CD8-positive, alpha-beta memory T cell (primary cell): ENCODE data around the gene SNAPIN. TPM values are rescaled to one million over a fixed set of nuclear protein-coding genes. Genes with fewer than 3 reads are reported as not detected.

Source experiments
- CTCF ChIA-PET: fragments of 350-600 bp; sonication (Branson Sonifier 250); formaldehyde crosslinking; loops from one replicate; lab custom pipeline; 2021; ENCODE audit warnings: antibody characterized with exemption; lab: Charles Lee
- POLR2A ChIA-PET: fragments of 350-600 bp; sonication (Branson Sonifier 250); formaldehyde crosslinking; loops from one replicate; lab custom pipeline; 2021; ENCODE audit warnings: antibody characterized with exemption; lab: Charles Lee
- DNase-seq, 5 donors: peaks; one replicate each; pipeline versions ENCODE4 v3.0.0 to v3.0.0-alpha.2; 2020 to 2022; ENCODE audit warnings: mixed read lengths in 1 of 5
- H3K27ac ChIP-seq: one replicate; pipeline ENCODE4 v1.7.0; 2013; ENCODE audit warnings: low read depth, mild to moderate bottlenecking, low read length, moderate library complexity
- H3K27me3 ChIP-seq: 2 replicates; pipeline ENCODE4 v1.7.0; 2013; ENCODE audit warnings: low read length, mild to moderate bottlenecking; ENCODE audit not compliant: insufficient read depth, poor library complexity, severe bottlenecking
- H3K36me3 ChIP-seq: 2 replicates; pipeline ENCODE4 v1.7.0; 2013; ENCODE audit warnings: mild to moderate bottlenecking, low read length, moderate library complexity; ENCODE audit not compliant: insufficient read depth
- H3K4me1 ChIP-seq: 2 replicates; pipeline ENCODE4 v1.7.0; 2013; ENCODE audit warnings: mild to moderate bottlenecking, low read length, moderate library complexity; ENCODE audit not compliant: insufficient read depth
- H3K4me3 ChIP-seq: 2 replicates; pipeline ENCODE4 v1.7.0; 2013; ENCODE audit warnings: mild to moderate bottlenecking, low read length
- H3K9me3 ChIP-seq: 2 replicates; pipeline ENCODE4 v1.7.0; 2013; ENCODE audit warnings: mild to moderate bottlenecking, low read length
- H3K27ac Mint-ChIP-seq, 8 donors: one replicate each; pipeline ENCODE4 v1.8.0; 2020 to 2021; ENCODE audit warnings: mixed read lengths in 8 of 8, mild to moderate bottlenecking in 6 of 8, inconsistent platforms in 3 of 8, moderate library complexity in 3 of 8
- H3K27me3 Mint-ChIP-seq, 2 donors: one replicate each; pipeline ENCODE4 v1.8.0; 2020 to 2021; ENCODE audit warnings: mixed read lengths in 2 of 2, mild to moderate bottlenecking in 1 of 2, moderate library complexity in 1 of 2
- H3K36me3 Mint-ChIP-seq, 3 donors: one replicate each; pipeline ENCODE4 v1.8.0; 2020 to 2021; ENCODE audit warnings: mixed read lengths in 3 of 3, inconsistent platforms in 1 of 3, mild to moderate bottlenecking in 1 of 3
- H3K4me1 Mint-ChIP-seq, 3 donors: one replicate each; pipeline ENCODE4 v1.8.0; 2020 to 2021; ENCODE audit warnings: mixed read lengths in 3 of 3, inconsistent platforms in 1 of 3, mild to moderate bottlenecking in 1 of 3
- H3K4me3 Mint-ChIP-seq, 7 donors: one replicate each; pipeline ENCODE4 v1.8.0; 2020 to 2021; ENCODE audit warnings: mixed read lengths in 7 of 7, mild to moderate bottlenecking in 6 of 7, moderate library complexity in 4 of 7, inconsistent platforms in 2 of 7
- H3K9me3 Mint-ChIP-seq, 5 donors: one replicate each; pipeline ENCODE4 v1.8.0; 2020 to 2022; ENCODE audit warnings: mixed read lengths in 5 of 5, mild to moderate bottlenecking in 3 of 5, moderate library complexity in 2 of 5, inconsistent platforms in 1 of 5
- polyA plus RNA-seq: library from polyadenylated mRNA; unstranded; fragments of 300-500 nt; fragmentation: Illumina TruSeq; gene quantifications from one replicate; pipeline ENCODE4 v1.2.3, GENCODE V29; 2021
- total RNA-seq, 2 experiments: library from RNA; stranded (reverse); gene quantifications; one replicate each; pipeline ENCODE4 v1.2.3, GENCODE V29; 2021

Gene SNAPIN
- total and polyA plus RNA-seq, 3 experiments from 2014 or later, result 36.7 to 87.7 (median 39.0) TPM

DNA sequence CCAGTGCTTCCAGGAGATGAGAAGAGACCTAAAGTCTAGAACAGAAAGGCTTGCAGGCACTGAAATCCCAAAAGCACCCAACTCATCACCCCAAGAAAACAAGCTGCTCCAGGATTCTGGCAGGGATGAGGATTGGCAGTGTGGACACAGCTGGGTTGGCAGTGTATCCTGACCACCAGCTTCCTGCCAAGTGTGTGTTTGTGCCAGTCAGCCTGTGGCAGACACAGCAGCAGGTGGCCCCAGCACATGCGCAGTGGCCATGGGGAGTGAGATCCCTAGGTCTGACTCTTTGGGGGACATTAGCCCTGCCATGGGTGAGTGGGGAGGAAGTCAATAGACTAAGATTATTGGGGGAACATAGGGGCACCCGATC lies 8.7 kb upstream of the SNAPIN start:
- Mint-ChIP-seq H3K27me3 (peaks cover 0 to 2% of the 10 kb centered on the region in 2 donors), H3K9me3 (no peaks in the 10 kb centered on the region), H3K4me3 (peak overlapping the region in 2 of 7 donors; percentile 51 to 69), H3K4me1 (peaks cover 37 to 46% (median 46%) of the 10 kb centered on the region in 3 donors), H3K36me3 (peaks cover 4 to 27% (median 6%) of the 10 kb centered on the region in 3 donors), H3K27ac (peak overlapping the region; percentile 4 to 96 (median 87))
- CTCF ChIA-PET, result interaction anchor here (1.0 kb wide), 1 partner anchor 117 kb away, joined by 3 read pairs; no protein-coding TSS in a partner anchor
- H3K9me3 ChIP-seq, result no peaks in the 10 kb centered on the region
- no peak overlapping the region for H3K27ac ChIP-seq
- H3K4me3 ChIP-seq, result peak overlapping the region; percentile 1
- no peaks in the 10 kb centered on the region for H3K27me3 ChIP-seq
- peaks cover 12% of the 10 kb centered on the region for H3K36me3 ChIP-seq
- POLR2A ChIA-PET, result no interaction called here
- no peak for DNase-seq
- H3K4me1 ChIP-seq, result peaks cover 25% of the 10 kb centered on the region

DNA sequence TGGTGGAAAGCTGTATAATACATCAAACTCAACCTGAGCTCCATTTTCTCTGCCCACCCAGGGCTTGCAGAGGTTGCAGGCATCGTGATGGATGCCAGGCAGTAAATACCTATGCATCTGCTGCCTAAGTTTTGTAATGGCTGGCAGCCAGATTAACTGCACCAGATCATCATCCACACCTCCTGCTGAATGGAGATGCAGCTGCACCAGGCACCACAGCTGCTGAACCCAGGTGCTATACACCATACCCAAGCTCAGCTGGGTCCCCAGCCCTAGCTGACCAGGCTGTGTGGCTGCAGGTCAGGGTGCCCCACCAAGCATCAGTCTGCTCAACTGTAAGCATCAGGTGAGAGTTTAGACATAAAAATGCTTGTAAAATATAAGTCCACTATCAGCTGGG lies 6.7 kb upstream of the SNAPIN start:
- Histone ChIP-seq H3K4me1 (peaks cover 25% of the 10 kb centered on the region), H3K4me3 (no peak overlapping the region), H3K27me3 (no peaks in the 10 kb centered on the region), H3K36me3 (no peaks in the 10 kb centered on the region), H3K9me3 (no peaks in the 10 kb centered on the region), H3K27ac (no peak overlapping the region)
- H3K27me3 Mint-ChIP-seq, result peaks cover 0 to 2% of the 10 kb centered on the region in 2 donors
- H3K9me3 Mint-ChIP-seq, result no peaks in the 10 kb centered on the region
- no peak overlapping the region for H3K27ac Mint-ChIP-seq
- CTCF ChIA-PET, result interaction anchor here (0.8 to 1.4 kb wide), 3 partner anchors 9 to 141 kb away, joined by 3 read pairs; no protein-coding TSS in a partner anchor
- no peak overlapping the region for H3K4me3 Mint-ChIP-seq
- DNase-seq, result no peak
- POLR2A ChIA-PET, result interaction anchor here (0.6 to 1.0 kb wide), 2 partner anchors 9 to 11 kb away, joined by 3 to 6 read pairs; no protein-coding TSS in a partner anchor
- H3K4me1 Mint-ChIP-seq, result peaks cover 21 to 29% (median 27%) of the 10 kb centered on the region in 3 donors
- H3K36me3 Mint-ChIP-seq, result peaks cover 0 to 7% (median 0%) of the 10 kb centered on the region in 3 donors

DNA sequence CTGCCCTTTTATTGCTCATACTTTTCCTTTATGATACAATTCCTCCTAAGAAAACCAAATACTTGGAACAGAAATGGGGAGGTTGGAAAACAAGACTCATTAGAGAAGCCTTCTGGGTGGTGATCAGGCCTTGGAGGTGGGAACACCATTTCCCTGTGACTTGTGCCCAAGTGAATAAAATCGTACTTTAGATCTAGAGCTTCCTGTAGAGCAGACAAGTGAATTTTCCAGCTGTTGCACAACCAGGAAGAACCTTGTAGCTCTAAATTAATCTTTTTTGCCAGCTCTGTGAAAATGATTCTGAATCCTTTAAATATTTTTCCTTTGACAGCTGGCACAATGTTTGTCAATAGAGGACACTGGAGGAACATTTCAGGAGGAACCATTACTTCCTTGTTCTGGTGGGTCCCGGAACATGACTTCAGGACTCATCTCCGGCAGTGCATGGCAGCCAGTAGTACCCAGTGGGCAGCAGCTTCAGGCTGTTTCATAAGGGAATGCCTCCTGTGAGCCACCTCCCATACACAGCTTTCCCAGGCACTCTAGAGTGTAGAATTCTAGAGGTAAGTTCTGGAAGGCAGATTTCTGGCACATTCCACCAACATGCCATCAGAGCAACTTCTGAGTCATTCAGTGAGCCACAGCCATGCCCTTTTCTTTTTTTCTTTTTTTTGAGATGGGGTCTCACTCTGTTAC lies 5.5 kb upstream of the SNAPIN start:
- POLR2A ChIA-PET, result interaction anchor here (1.0 kb wide), 2 partner anchors 10 to 18 kb away, joined by 3 to 4 read pairs; no protein-coding TSS in a partner anchor
- H3K36me3 Mint-ChIP-seq, result no peaks in the 10 kb centered on the region
- CTCF ChIA-PET, result interaction anchor here (1.4 kb wide), 1 partner anchor 142 kb away, joined by 3 read pairs; no protein-coding TSS in a partner anchor
- peaks cover 0 to 2% of the 10 kb centered on the region in 2 donors for H3K27me3 Mint-ChIP-seq
- DNase-seq, result no peak
- no peaks in the 10 kb centered on the region for H3K9me3 ChIP-seq
- no peaks in the 10 kb centered on the region for H3K27me3 ChIP-seq
- no peaks in the 10 kb centered on the region for H3K9me3 Mint-ChIP-seq
- H3K4me1 Mint-ChIP-seq, result peaks cover 13 to 17% (median 16%) of the 10 kb centered on the region in 3 donors
- H3K4me3 ChIP-seq, result no peak overlapping the region
- H3K27ac Mint-ChIP-seq, result peak overlapping the region in 1 of 8 donors; percentile 79
- no peaks in the 10 kb centered on the region for H3K36me3 ChIP-seq
- no peak overlapping the region for H3K27ac ChIP-seq
- peaks cover 28% of the 10 kb centered on the region for H3K4me1 ChIP-seq
- H3K4me3 Mint-ChIP-seq, result peak overlapping the region in 1 of 7 donors; percentile 48

DNA sequence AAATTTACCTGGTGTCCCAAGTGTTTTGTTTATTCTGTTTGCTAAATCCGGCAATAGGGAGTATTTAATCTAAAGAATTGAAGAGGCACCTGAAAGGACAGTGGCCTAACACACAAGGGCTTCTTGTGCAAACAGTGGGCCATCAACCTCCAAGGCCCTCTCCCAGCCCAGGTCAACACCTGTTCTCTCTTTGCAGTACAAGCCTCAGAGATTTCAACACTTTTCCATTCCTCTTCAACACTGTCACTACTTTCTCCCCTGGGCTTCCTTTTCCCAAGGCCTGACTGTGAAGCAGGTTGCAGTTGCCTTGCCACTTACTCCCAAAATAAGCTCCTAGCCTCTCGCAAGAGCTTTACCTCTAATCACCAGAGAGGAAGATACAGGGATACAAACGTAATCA lies 3.2 kb upstream of the SNAPIN start:
- no peaks in the 10 kb centered on the region for H3K36me3 ChIP-seq
- H3K9me3 ChIP-seq, result no peaks in the 10 kb centered on the region
- H3K9me3 Mint-ChIP-seq, result no peaks in the 10 kb centered on the region
- peaks cover 0 to 2% of the 10 kb centered on the region in 2 donors for H3K27me3 Mint-ChIP-seq
- H3K4me1 ChIP-seq, result peaks cover 21% of the 10 kb centered on the region
- no peak overlapping the region for H3K4me3 ChIP-seq
- POLR2A ChIA-PET, result interaction anchor here (0.7 kb wide), 1 partner anchor 1396 kb away, joined by 5 read pairs; no protein-coding TSS in a partner anchor
- peaks cover 13 to 18% (median 17%) of the 10 kb centered on the region in 3 donors for H3K4me1 Mint-ChIP-seq
- CTCF ChIA-PET, result no interaction called here
- no peaks in the 10 kb centered on the region for H3K27me3 ChIP-seq
- H3K36me3 Mint-ChIP-seq, result peaks cover 0 to 11% (median 0%) of the 10 kb centered on the region in 3 donors
- no peak for DNase-seq
- no peak overlapping the region for H3K27ac ChIP-seq
- peak overlapping the region in 1 of 8 donors; percentile 38 for H3K27ac Mint-ChIP-seq
- H3K4me3 Mint-ChIP-seq, result no peak overlapping the region

DNA sequence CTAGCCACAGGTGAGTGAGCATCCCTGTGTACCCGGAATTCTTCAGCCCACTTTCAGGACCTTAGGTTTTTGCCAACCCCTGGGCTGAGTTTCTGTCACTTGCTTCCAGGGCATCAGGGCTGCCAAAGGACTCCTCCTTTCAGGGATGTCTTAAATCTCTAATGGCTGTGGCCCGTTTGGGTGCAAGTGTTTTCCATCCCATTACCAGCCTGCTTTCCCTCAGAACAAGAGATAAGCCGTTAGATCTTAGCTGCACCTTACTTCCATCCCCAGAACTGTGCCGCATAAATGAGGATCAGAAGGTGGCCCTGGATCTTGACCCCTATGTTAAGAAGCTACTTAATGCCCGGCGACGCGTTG lies 652 bp downstream of the SNAPIN start:
- DNase-seq, result no peak
- Mint-ChIP-seq H3K27me3 (no peaks in the 10 kb centered on the region), H3K9me3 (no peaks in the 10 kb centered on the region), H3K4me3 (peak overlapping the region; percentile 94 to 97 (median 96)), H3K27ac (peak overlapping the region in 7 of 8 donors; percentile 26 to 96 (median 95)), H3K4me1 (peaks cover 13 to 21% (median 18%) of the 10 kb centered on the region in 3 donors), H3K36me3 (peaks cover 9 to 48% (median 10%) of the 10 kb centered on the region in 3 donors)
- Histone ChIP-seq H3K36me3 (peaks cover 30% of the 10 kb centered on the region), H3K4me1 (peaks cover 18% of the 10 kb centered on the region), H3K9me3 (no peaks in the 10 kb centered on the region), H3K4me3 (peak overlapping the region; percentile 91), H3K27me3 (no peaks in the 10 kb centered on the region), H3K27ac (peak overlapping the region; percentile 86)
- ChIA-PET CTCF (interaction anchor here (0.6 to 2.0 kb wide), 4 partner anchors 11 to 70 kb away, joined by 3 to 8 read pairs (median 4); partner anchors contain the start of genes CHTOP and ILF2), POLR2A (interaction anchor here (0.8 to 1.7 kb wide), 5 partner anchors 9 to 116 kb away, joined by 3 to 18 read pairs (median 3); partner anchors contain the start of genes CHTOP, ILF2 and SLC27A3)

DNA sequence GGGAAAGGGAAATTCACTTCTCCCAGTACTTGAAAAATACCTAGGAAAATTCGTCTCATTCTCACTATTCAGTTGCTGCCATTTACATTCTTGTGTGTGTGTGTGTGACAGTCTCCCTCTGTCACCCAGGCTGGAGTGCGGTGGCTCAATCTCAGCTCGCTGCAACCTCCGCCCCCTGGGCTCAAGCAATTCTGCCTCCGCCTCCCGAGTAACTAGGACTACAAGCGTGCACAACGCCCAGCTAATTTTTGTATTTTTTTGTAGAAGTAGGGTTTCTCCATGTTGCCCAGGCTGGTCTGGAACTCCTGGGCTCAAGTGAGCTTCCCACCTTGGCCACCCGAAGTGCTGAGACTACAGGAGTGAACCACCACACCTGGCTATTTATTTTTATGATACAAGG lies 1.2 kb downstream of the SNAPIN start:
- no peak for DNase-seq
- H3K4me3 ChIP-seq, result peak overlapping the region; percentile 91
- Mint-ChIP-seq H3K4me1 (peaks cover 13 to 21% (median 18%) of the 10 kb centered on the region in 3 donors), H3K36me3 (peaks cover 11 to 53% (median 14%) of the 10 kb centered on the region in 3 donors), H3K9me3 (no peaks in the 10 kb centered on the region), H3K4me3 (peak overlapping the region; percentile 94 to 97 (median 96)), H3K27me3 (no peaks in the 10 kb centered on the region), H3K27ac (peak overlapping the region in 7 of 8 donors; percentile 49 to 96 (median 87))
- CTCF ChIA-PET, result interaction anchor here (1.2 to 2.0 kb wide), 2 partner anchors 10 to 26 kb away, joined by 3 to 8 read pairs; partner anchors contain the start of genes CHTOP and ILF2
- POLR2A ChIA-PET, result interaction anchor here (0.6 to 1.7 kb wide), 5 partner anchors 8 to 155 kb away, joined by 3 to 18 read pairs (median 3); partner anchors contain the start of genes CHTOP and ILF2
- H3K9me3 ChIP-seq, result no peaks in the 10 kb centered on the region
- H3K27ac ChIP-seq, result peak overlapping the region; percentile 27
- H3K27me3 ChIP-seq, result no peaks in the 10 kb centered on the region
- peaks cover 33% of the 10 kb centered on the region for H3K36me3 ChIP-seq
- peaks cover 18% of the 10 kb centered on the region for H3K4me1 ChIP-seq

DNA sequence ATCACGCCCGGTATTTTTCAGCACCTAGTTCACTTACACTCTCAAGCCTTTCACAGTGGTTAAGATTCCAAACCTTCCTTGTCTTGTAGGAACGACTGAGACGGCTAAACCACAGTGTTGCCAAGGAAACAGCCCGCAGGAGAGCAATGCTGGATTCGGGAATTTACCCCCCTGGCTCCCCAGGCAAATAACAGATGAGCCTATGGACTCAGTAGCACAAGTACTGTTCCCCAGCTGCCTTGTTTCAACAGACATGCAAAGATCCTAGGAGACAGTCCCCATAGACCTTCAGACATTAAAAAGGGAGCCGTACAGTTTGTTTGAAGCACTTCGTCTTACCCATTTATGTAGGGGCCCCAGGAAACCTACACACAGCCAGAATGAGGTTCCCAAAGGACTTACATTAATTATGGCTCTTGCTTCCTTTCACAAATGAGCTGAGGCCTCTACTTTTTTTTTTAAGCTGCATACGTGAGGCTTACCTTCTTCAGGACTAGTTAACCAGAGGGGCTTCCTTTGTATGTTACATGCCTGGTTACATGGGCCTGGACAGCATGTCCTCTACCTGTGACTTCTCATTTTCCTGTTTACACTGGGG lies 2.7 kb downstream of the SNAPIN start:
- no peak for DNase-seq
- Mint-ChIP-seq H3K4me3 (peak overlapping the region in 5 of 7 donors; percentile 19 to 65 (median 32)), H3K4me1 (peaks cover 13 to 23% (median 18%) of the 10 kb centered on the region in 3 donors), H3K36me3 (peaks cover 17 to 68% (median 17%) of the 10 kb centered on the region in 3 donors), H3K9me3 (no peaks in the 10 kb centered on the region), H3K27ac (peak overlapping the region in 3 of 8 donors; percentile 56 to 73 (median 60)), H3K27me3 (peaks cover 0 to 1% of the 10 kb centered on the region in 2 donors)
- no peaks in the 10 kb centered on the region for H3K9me3 ChIP-seq
- no peak overlapping the region for H3K4me3 ChIP-seq
- H3K27ac ChIP-seq, result no peak overlapping the region
- peaks cover 48% of the 10 kb centered on the region for H3K36me3 ChIP-seq
- ChIA-PET CTCF (interaction anchor here (1.8 kb wide), 1 partner anchor 16 kb away, joined by 8 read pairs; the partner anchor contains the start of gene NPR1), POLR2A (no interaction called here)
- H3K4me1 ChIP-seq, result peaks cover 18% of the 10 kb centered on the region
- H3K27me3 ChIP-seq, result no peaks in the 10 kb centered on the region
